Gastrocnemius medialis (tissue), 4 donors: ENCODE data around the gene CYP1A1.

Experiments
- CTCF ChIP-seq, 5 experiments: fragments of 450-650 bp in 3 of 5; fragments of 200-600 bp in 2 of 5; sonication (generic) in 2 of 5; IDR thresholded peaks in 4 of 5; conservative IDR thresholded peaks in 1 of 5; 1 replicate in 4 of 5; 2 replicates in 1 of 5; pipeline ENCODE4 v1.5.1; 2016 to 2019; ENCODE audit warnings: antibody characterized with exemption in 5 of 5, mild to moderate bottlenecking in 3 of 5, moderate library complexity in 3 of 5
- POLR2A ChIP-seq, 2 donors: fragments of 450-650 bp; IDR thresholded peaks; one replicate each; pipeline ENCODE4 v1.6.1; 2017; ENCODE audit warnings: antibody characterized with exemption in 2 of 2, mild to moderate bottlenecking in 2 of 2, moderate library complexity in 2 of 2

GRCh38 chr15:74674161-74674560 lies 51.2 kb downstream of the CYP1A1 start:
- no peak for TF ChIP-seq CTCF (IDR thresholded peaks at IDR 0.05 in 4 of 5, conservative IDR thresholded peaks at IDR 0.05 in 1 of 5)
- no peak for TF ChIP-seq POLR2A (IDR thresholded peaks at IDR 0.05)
